ENCODE measurements around the gene NFIL3. TPM values are rescaled to one million over a fixed set of nuclear protein-coding genes. Genes with fewer than 3 reads are reported as not detected.

Gene NFIL3
- total and polyA plus RNA-seq, 2 experiments from 2014 or later: 19.7 to 43.0 TPM

DNA sequence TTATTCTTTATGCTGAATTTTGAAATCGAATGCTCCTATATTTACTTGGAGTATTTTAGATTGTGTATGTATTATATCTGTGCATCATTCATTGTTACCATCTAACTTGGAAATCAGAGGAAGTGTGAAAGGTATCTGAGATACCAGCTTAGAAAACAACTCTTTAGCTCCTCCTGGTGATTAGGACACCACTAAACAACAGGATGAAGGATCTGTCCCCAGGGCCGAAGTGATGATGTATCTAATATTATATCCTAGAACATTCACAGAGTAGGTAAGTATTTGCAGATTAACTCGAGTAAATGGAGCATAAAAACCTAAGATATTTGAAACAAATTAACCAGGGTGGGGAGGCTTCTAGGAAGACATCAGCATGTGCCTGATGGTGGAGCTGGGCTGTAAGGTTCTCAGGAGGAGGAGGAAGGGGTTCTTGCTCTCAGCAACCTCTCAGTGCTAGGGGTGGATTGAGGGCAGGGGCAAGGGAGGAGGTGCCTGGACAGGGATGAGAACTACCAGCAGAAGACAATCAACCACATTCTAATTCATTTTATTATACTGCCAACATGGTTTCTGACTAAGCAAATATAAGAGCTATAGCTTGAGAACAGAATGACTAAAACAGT lies 2.6 kb upstream of the NFIL3 start:
- Histone ChIP-seq H3K4me3 (no peak overlapping the region), H3K36me3 (no peaks in the 10 kb centered on the region), H3K4me1 (ENCODE audit: low read depth) (peaks cover 3% of the 10 kb centered on the region), H3K27me3 (no peaks in the 10 kb centered on the region), H3K9me3 (ENCODE audit: low read depth) (no peaks in the 10 kb centered on the region), H3K27ac (no peak overlapping the region)
- peak; percentile 39 to 54 for DNase-seq (ENCODE audit: low read depth in 1 of 2, low spot score in 1 of 2)
- TF ChIP-seq CTCF (IDR thresholded peaks at IDR 0.05; ENCODE audit: low read depth, low read length): peak; percentile 42

DNA sequence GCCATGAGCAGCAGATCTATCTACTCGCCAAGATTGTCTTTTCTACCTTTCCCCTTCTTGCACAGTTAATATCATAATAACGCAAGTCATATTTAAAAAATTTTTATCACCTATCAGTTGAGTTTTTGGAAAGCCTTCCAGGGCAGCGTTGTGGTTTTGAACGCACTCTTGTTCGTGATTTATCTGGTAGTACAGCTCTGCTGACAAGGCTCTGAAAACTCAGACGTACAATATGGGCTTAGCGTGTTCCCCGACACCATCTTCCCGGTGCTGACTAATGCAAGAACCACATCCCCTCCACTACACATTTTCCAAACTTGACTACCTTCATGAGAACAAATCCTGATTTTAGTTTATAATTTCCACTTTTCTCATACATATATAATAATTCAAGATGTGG lies 1.6 kb upstream of the NFIL3 start:
- DNase-seq (ENCODE audit: low read depth in 1 of 2, low spot score in 1 of 2): peak in 1 of 2 donors; percentile 40
- Histone ChIP-seq H3K36me3 (no peaks in the 10 kb centered on the region), H3K4me3 (peak overlapping the region; percentile 69), H3K4me1 (ENCODE audit: low read depth) (peaks cover 6% of the 10 kb centered on the region), H3K27me3 (no peaks in the 10 kb centered on the region), H3K27ac (no peak overlapping the region), H3K9me3 (ENCODE audit: low read depth) (no peaks in the 10 kb centered on the region)
- no peak for TF ChIP-seq CTCF (IDR thresholded peaks at IDR 0.05; ENCODE audit: low read depth, low read length)

GRCh38 chr9:91424403-91425176 lies 958 bp upstream of the NFIL3 start:
- TF ChIP-seq CTCF (IDR thresholded peaks at IDR 0.05; ENCODE audit: low read depth, low read length): peak; percentile 7
- peak; percentile 69 to 94 for DNase-seq (ENCODE audit: low read depth in 1 of 2, low spot score in 1 of 2)
- no peaks in the 10 kb centered on the region for H3K27me3 ChIP-seq
- H3K4me1 ChIP-seq (ENCODE audit: low read depth): peaks cover 9% of the 10 kb centered on the region
- H3K9me3 ChIP-seq (ENCODE audit: low read depth): no peaks in the 10 kb centered on the region
- peak overlapping the region; percentile 69 for H3K4me3 ChIP-seq
- no peaks in the 10 kb centered on the region for H3K36me3 ChIP-seq
- peak overlapping the region; percentile 82 for H3K27ac ChIP-seq

- H3K4me3 ChIP-seq: peak overlapping the region; percentile 99
- DNase-seq (ENCODE audit: low read depth in 1 of 2, low spot score in 1 of 2): peak; percentile 74 to 89
- no peaks in the 10 kb centered on the region for H3K36me3 ChIP-seq
- peak; percentile 17 for TF ChIP-seq CTCF (IDR thresholded peaks at IDR 0.05; ENCODE audit: low read depth, low read length)
- H3K4me1 ChIP-seq (ENCODE audit: low read depth): peaks cover 9% of the 10 kb centered on the region
- peak overlapping the region; percentile 94 for H3K27ac ChIP-seq
- no peaks in the 10 kb centered on the region for H3K27me3 ChIP-seq
- no peaks in the 10 kb centered on the region for H3K9me3 ChIP-seq (ENCODE audit: low read depth)
These were observed 597 bp downstream of the NFIL3 start for GRCh38 chr9:91422758-91423711.

All from cardiac muscle cell (in vitro differentiated cells and primary cell).